H1 (cell line): Measurements from ENCODE around the gene ABCC4. TPM values are rescaled to one million over a fixed set of nuclear protein-coding genes. Genes with fewer than 3 reads are reported as not detected.

Experiments
- BACH1 ChIP-seq: IDR thresholded peaks from 2 replicates; pipeline ENCODE4 v1.6.1; 2012; ENCODE audit warnings: low read length, improper control_type of control experiment
- GABPA ChIP-seq: IDR thresholded peaks from 2 replicates; pipeline ENCODE4 v1.6.1; 2011; ENCODE audit warnings: mild to moderate bottlenecking, low read length, moderate library complexity, borderline replicate concordance; ENCODE audit not compliant: insufficient read depth
- HDAC6 ChIP-seq: IDR thresholded peaks from one replicate; pipeline ENCODE4 v1.7.1; 2012; ENCODE audit warnings: low read depth, mild to moderate bottlenecking, inconsistent platforms, low read length, moderate library complexity
- polyA plus RNA-seq, 7 experiments: library from polyadenylated mRNA; depleted of rRNA in 3 of 7; stranded (reverse) in 5 of 7; unstranded in 2 of 7; fragments of >200 nt in 5 of 7; fragments of 200-250 nt in 2 of 7; gene quantifications; 1 replicate in 5 of 7; 2 replicates in 1 of 7; 4 replicates in 1 of 7; pipeline versions ENCODE4 v1.2.1 to v1.2.3, GENCODE V29; 2011 to 2013; ENCODE audit warnings: missing spikeins in 2 of 7, mixed read lengths in 2 of 7
- total RNA-seq: library from RNA; stranded (reverse); fragmentation: NEBNext Ultra II Directional; extraction: Animal tissue kit (Norgen Biotek cat#: 25700); gene quantifications from 2 replicates; pipeline ENCODE4 v1.2.1, GENCODE V29; 2021

The ABCC4 gene
- total and polyA plus RNA-seq, 2 of the 8 experiments (the other 6 are each of a cell fraction or from before 2014, with no cell fraction given): 4.0 to 14.1 TPM

DNA sequence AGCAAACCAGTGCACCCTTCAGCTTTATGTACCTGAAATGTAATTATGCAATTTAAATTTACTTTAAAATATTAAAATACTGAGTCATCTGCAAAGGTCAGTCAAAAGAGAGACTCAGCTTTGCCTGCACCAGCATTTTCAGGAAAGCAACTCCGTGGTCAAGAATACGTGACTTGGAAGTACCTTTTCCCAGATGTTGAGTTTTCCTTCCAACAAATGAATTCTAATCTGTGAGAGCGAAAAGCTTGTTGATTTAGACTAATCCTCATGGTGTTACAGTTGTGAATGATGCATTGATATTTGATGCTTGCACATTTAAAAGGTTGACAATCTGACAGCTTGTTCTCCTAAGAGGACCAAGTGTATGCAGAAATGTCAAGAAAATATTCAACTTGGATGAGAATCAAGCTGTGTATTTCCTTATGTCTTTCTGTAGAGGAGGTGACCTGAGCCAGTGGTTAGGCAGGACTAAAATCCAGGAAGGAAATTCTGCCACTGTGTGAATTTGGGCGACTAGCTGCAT is 270.4 kb downstream of the ABCC4 start (continued):
- no peak for TF ChIP-seq BACH1
- no peak for TF ChIP-seq HDAC6
- TF ChIP-seq GABPA: no peak
